H54 (cell line): ENCODE results near the gene CORO6.

Experiments
- DNase-seq: peaks from one replicate; pipeline ENCODE4 v3.0.0; 2011; ENCODE audit warnings: low spot score, mixed read lengths; ENCODE audit not compliant: insufficient read length
- FAIRE-seq: peaks from 3 replicates; lab custom pipeline; 2011; peaks lifted over from hg19 to GRCh38; lab: Jason Lieb, UNC
- POLR2A ChIP-seq: IDR thresholded peaks from 2 replicates; pipeline ENCODE4 v1.6.1; 2011; ENCODE audit warnings: low read depth, mild to moderate bottlenecking, low read length

CORO6 gene

GRCh38 chr17:29571486-29571882 lies 51.2 kb downstream of the CORO6 start:
- DNase-seq (no peak), FAIRE-seq (no peak)
- no peak for TF ChIP-seq POLR2A

- DNase-seq = no peak
- FAIRE-seq = no peak
- no peak for TF ChIP-seq POLR2A
Measured at GRCh38 chr17:29570521-29570920, 52.2 kb downstream of the CORO6 start.

- no peak for FAIRE-seq
- TF ChIP-seq POLR2A = no peak
- DNase-seq = no peak
Measured at GRCh38 chr17:29569245-29569950, 53.3 kb downstream of the CORO6 start.

GRCh38 chr17:29568331-29569244 lies 54.1 kb downstream of the CORO6 start, which contains the start of gene TP53I13:
TP53I13 (plus strand) TSS chr17:29568701; CDS start chr17:29568759, 58 bp downstream.
- DNase-seq (peak; percentile 66), FAIRE-seq (no peak)
- peak; percentile 27; the same call in 1 of the 2 replicates for TF ChIP-seq POLR2A

GRCh38 chr17:29567554-29568330 lies 55.0 kb downstream of the CORO6 start:
- no peak for FAIRE-seq
- TF ChIP-seq POLR2A = no peak; the same call in 1 of the 2 replicates
- DNase-seq = peak; percentile 66

GRCh38 chr17:29567304-29567553 lies 55.5 kb downstream of the CORO6 start:
- DNase-seq = no peak
- no peak for FAIRE-seq
- no peak for TF ChIP-seq POLR2A

- TF ChIP-seq POLR2A = 0 out of 2 replicates have a peak, but pooled peaks have one; percentile 10
- DNase-seq (peak; percentile 72), FAIRE-seq (no peak)
Measured at GRCh38 chr17:29566473-29567303, 56.0 kb downstream of the CORO6 start, which contains the start of gene ABHD15. ABHD15 (minus strand) TSS chr17:29567037; CDS start chr17:29566966, 71 bp downstream.

GRCh38 chr17:29565643-29566472 lies 56.9 kb downstream of the CORO6 start:
- no peak for TF ChIP-seq POLR2A
- no peak for DNase-seq
- FAIRE-seq = no peak
